ENCODE data around the gene HYAL2. TPM values are rescaled to one million over a fixed set of nuclear protein-coding genes. Genes with fewer than 3 reads are reported as not detected.
"Not testable (repeated sequence)": the region's sequence is repeated elsewhere in the genome, so short reads cannot be mapped to it uniquely, and the experiment has no call there.

Gene HYAL2
- polyA plus RNA-seq, 4 donors, result 58.0 to 72.5 (median 67.3) TPM

DNA sequence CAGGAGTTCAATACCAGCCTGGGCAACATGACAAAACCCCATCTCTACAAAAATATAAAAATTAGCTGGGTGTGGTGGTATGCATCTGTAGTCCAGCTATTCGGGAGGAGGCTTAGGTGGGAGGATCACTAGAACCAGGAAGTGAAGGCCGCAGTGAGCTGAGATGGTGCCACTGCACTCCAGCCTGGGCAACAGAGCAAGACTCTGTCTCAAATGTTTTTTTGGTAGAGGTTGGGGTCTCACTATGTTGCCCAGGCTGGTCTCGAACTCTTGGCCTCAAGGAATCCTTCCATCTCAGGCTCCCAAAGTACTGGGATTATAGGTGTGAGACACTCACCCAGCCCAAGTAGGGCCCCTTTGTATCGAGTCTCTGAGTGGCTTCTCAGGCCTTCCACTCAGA, 28.5 kb downstream of the HYAL2 start:
- DNase-seq (ENCODE audit: low read depth in 4 of 4, low spot score in 3 of 4), result no peak

DNA sequence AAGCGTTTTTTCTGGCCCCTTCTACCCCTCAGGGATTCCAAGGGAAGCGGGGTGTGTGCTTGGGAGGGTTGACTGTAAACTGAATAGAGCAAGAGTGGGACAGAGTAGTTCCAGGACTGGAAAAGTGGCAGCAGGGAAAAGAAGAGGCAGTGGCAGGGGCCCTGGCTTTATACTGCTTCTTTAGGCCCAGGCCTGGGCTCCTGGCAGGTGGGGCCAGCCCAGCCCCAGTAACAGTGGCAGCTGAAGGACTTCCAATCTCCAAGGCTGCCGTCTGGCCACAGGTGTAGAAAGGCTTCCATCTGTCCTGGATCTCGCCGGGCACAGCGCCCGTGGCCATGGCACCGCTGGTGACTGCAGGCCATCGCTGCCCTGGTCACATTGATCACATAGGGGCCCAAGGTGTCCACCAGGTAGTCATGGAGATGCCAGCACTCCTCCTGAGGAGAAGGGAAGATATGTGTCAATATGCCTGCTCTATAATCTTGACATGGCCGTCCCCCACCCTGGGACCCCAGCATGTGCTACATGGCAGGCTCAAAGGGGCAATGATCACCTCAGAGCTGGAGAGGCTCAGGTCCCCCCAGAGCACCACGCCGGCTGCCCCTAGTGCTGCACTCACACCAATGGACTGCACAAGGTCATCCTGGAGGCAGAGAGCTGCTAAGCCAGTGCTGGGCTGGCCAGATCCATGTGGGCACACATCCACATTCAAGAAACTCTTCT, 29.3 kb downstream of the HYAL2 start:
- no peak for DNase-seq (ENCODE audit: low read depth in 4 of 4, low spot score in 3 of 4)

DNA sequence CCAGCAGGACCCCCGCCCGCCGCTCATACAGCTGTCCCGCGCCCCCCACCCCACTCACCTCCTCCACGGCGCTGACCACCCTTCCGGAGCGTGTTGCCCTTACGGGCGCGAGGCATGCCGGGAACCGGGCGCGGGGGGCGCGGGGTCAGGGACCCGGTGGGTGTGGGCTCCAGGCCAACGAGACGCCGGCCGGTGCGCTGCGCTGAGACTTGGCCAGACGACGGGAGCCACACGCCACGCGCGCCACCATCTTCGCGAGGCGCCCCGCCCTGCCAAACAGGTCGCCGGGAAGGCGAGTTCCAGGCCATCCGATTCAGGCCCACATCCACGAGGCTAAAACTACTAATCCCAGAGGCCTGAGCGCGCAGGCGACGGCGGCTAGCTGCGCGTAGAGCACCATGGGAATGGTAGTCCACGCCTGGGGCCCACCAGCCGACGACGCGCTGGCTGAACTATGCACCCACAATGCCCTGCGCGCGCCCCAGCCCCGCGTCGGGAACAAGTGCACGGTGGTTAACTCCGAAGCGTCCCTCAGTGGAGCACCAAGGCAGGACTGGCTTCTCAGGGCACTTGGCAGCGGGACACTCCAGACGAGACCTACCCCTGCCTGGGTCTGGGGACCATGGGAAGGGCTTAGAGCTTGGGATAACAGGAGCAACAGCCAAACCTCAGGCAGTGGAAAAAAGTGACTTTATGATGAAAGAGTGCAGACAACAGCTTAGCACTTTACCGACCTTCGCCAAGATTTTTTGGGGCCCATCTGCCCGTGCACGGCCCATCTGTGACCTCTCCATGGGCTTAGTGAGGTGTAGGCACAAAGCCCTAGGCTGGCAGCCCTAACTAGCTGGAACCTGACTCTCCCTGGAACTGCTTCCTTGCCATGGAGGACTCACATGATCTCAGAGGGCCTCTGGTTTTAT, 30.1 kb downstream of the HYAL2 start, which contains the start of gene IFRD2:
TSS of gene IFRD2 (minus strand) at position 271 of the 920 bp plus-strand sequence. CDS start at position 116, 155 bp downstream.
- DNase-seq (ENCODE audit: low read depth in 4 of 4, low spot score in 3 of 4), result peak; percentile 87 to 95 (median 90)

DNA sequence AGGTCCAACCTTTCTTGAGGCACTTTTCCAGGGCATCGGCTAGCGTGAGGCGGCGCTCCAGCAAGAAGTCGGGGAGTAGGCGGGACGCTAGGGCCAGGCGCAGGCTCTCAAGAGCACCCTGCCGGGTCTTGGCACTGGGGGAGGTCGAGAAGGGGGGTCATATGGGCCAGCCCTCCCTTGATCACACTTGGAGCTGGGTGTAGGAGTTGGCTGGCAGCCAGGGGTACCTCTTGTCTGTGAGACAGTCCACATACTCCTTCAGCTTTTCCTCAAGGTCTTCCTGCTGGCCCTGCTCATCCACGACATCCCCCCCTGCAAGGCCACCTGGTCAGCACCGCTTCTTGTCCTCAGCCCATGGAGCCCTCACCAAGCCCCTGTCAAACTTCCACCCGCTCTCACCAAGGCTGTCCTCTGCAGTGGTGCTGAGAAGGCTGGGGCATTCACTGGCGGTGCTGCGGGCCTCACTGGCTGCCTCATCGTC, 32.3 kb downstream of the HYAL2 start:
- no peak for DNase-seq (ENCODE audit: low read depth in 4 of 4, low spot score in 3 of 4)

DNA sequence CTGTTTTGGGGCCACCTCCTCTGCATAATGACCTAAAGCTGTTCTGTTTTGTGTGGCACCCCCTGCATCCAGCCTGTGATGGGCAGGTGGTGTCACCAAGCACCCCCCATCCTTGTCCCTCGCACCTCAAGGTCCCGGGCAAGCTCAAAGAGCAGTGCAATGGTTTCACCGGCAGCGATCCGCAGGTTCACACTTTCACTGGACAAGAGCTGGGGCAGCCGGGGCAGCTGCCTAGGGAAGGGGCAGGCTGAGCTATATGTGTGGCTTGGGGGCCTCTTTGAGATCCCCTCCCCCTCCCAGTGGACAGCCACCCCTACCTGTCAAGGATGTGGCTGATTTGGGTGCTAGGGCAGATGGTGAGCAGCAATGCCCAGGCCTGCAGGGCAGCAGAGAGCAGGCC, 33.4 kb downstream of the HYAL2 start:
- no peak for DNase-seq (ENCODE audit: low read depth in 4 of 4, low spot score in 3 of 4)

DNA sequence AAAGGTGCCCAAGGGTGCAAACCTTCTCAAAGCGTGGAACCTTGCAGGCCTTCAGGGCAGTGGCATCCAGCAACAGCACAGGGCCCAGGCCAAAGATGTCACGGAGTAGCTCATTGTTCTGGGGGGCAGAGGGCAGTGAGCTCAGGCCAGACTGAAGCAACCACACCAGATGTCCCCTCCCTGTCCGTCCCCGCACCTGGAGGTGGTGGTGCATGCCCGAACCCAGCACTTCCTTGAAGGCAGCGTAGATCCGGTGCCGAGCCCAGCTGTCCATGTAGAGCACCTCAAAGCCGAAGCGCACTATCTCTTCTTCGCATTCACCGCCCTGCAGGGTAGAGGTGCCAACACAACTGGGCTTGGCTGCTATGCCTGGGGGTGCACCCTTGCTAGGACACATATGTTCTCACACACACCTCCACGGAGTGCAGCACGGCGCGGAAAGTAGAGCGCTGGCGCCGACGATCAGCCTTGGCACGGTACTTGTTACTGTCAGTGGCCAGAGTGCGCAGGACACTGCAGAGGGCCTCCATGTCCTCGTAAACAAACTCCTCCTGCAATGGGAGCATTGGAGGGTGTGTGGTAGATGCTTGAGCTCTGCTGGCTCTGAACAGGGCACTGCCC, 34.0 kb downstream of the HYAL2 start:
- no peak for DNase-seq (ENCODE audit: low read depth in 4 of 4, low spot score in 3 of 4)

DNA sequence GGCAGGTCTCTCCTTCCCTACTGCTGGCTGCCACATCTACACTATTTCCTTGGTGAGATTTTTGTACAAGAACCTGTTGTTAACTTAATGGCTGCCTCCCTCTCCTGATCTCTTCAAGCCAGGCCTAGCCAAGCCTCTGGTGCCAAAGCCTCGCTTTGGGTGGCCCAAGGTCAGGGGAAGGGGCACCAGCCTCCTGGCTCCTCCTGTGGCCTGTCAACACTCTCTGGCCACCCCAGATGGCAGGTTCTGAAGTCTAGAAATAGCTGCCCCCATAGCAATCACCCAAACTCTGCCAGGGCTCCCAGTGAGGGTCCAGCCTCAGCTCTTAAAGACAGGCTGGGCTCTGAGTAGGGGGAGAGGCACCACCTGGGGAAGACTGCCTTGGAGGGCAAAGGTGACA, 35.3 kb downstream of the HYAL2 start:
- DNase-seq (ENCODE audit: low read depth in 4 of 4, low spot score in 3 of 4), result no peak

DNA sequence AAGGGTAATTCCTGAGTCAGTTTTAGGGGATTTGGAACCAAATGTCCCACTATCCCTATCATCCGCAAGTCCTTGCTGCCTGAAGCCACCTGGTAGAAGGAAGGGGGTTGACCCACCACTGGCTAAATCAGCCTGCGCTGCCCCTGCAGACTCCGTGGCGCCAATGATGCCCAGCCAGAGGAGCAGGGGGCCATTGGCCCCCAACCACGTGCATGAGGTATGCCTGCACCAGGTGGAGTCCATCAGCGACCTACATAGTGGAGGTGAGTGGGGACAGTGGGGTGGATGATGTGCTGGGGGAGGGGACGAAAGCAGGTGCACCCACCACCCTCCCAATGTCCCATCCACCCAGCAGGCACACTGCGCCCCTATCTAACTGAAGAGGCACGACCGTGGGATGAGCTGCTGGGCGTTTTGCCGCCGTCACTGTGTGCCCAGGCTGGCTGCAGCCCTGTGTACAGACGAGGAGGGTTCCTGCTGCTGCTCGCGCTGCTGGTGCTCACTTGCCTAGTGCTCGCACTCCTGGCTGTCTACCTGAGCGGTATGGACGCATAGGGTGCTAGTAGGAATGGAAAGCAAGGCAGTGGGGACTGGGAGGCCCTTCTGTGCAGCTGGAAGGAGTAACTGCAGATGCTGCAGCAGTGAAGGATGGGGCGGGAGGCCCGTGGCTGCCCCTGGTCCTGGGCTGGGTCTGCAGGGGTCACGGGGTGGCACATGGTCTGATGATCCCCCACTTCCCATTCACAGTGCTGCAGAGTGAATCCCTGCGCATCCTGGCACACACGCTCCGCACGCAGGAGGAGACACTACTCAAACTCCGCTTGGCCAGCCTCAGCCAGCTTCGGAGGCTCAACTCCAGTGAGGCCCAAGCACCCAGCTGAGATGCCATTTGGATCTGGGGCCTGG, 36.0 kb downstream of the HYAL2 start:
- DNase-seq (ENCODE audit: low read depth in 4 of 4, low spot score in 3 of 4), result no peak

DNA sequence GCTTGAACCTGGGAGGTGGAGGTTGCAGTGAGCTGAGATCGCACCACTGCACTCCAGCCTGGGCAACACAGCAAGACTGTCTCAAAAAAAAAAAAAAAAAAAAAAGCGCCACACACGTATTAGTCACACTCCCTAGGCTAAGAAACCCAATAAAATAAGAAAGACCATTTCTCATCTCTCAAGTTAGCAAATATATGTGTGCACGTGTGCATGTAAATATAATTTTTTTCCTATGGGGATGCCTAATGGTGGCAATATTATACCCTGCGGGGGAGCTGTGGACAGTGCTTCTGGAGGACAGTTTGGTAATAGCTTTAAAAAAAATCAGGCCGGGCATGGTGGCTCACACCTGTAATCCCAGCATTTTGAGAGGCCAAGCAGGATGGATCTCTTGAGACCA, 38.4 kb downstream of the HYAL2 start:
- not testable (repeated sequence) for DNase-seq (ENCODE audit: low read depth in 4 of 4, low spot score in 3 of 4)

DNA sequence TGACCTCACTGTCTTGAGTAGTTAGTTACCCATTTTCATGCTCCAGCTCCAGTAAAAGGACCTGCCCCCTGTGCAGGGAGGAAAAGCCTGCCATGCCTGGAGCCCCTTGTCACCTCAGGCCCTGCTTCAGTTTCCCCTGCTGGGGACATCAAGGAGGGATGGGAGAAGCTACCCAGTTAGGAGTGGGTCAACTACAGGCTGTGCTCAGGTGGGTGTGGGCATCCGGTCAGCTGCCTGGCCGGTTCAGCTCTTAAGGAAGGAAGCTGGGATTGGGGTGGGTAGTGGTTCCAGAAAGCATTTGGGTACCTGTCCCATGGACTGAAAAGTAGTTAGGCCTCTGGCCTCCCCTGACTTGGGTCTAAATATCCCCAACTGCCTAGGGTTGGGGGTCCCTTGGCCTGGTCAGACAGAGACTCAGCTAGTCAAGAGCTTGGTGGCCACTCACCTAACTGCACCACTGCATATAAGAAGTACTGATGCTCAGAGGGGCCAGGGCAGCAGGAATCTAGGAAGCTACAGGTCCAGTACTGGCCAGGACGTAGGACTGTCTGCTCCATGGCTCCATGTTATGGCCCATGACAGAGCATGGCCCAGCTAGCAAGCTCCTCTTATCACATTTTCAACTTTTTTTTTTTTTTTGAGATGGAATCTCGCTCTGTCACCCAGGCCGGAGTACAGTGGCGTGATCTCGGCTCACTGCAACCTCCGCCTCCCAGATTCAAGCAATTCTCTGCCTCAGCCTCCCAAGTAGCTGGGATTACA, 43.1 kb downstream of the HYAL2 start:
- DNase-seq (ENCODE audit: low read depth in 4 of 4, low spot score in 3 of 4), result no peak

DNA sequence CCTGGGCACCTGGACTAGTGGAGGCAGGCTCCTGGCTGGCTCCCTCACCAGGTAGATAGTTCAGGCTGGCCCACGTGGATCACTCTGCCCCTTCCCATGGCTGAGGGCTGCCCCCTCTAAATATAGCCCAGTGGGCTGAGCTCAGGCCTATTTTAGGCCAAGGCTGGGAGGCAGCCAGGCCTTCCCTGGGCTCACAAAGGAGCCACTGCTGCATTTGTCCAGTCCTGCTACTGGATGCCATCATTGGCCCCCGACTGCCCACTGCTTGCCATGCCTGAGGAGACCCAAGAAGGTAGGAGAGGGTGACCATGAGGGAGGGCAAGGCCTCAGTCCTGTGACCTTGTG, 43.7 kb downstream of the HYAL2 start, which contains the start of gene LSMEM2:
TSS of gene LSMEM2 (plus strand) at position 208 of the 345 bp plus-strand sequence. CDS start at position 235, 27 bp downstream.
- DNase-seq (ENCODE audit: low read depth in 4 of 4, low spot score in 3 of 4), result no peak

DNA sequence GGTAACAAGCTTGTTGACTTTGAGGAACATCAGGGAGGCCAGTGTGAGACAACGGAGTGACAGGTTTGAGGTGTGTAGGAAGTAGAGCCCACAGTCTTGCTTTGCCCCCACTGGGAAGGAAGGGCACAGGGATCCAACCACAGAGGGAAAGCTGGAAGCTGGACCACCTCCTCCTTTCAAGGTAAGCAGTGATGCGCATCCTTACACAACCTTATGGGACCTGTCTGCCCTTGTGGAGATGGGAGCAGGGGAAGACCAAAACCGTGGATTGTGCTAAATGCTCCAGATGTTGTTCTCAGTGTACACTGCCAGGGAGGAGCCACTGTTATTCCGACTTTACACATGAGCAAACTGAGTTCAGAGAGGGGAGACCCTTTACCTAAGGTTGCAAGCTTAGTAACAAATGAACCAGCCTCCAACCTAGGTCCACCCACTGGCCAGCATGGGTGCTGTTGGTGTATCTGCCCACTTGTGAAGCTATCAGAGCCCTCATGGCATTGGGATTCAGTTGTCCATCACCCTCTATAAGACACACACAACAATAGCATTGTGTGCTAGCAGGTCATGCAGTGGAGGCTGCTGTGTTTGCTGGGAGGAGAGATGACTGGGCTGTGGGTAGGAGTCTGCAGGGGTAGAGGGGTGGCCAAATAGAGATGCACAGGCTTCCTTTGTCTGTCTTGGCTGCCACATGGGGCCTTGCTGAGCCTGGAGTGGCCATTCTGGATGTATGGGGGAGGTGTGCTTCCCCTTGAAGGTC, 44.2 kb downstream of the HYAL2 start:
- DNase-seq (ENCODE audit: low read depth in 4 of 4, low spot score in 3 of 4), result no peak

DNA sequence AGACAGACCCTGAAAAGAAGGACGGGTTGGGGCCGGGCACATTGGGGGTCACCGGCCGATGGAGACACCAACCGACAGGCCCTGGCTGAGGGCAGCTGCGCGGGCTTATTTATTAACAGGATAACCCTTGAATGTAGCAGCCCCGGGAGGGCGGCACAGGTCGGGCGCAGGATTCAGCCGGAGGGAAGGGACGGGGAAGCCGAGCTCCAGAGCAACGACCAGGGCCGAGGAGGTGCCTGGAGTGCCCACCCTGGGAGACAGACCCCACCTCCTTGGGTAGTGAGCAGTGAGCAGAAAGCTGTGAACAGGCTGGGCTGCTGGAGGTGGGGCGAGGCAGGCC, 45.8 kb downstream of the HYAL2 start:
- DNase-seq (ENCODE audit: low read depth in 4 of 4, low spot score in 3 of 4), result no peak

DNA sequence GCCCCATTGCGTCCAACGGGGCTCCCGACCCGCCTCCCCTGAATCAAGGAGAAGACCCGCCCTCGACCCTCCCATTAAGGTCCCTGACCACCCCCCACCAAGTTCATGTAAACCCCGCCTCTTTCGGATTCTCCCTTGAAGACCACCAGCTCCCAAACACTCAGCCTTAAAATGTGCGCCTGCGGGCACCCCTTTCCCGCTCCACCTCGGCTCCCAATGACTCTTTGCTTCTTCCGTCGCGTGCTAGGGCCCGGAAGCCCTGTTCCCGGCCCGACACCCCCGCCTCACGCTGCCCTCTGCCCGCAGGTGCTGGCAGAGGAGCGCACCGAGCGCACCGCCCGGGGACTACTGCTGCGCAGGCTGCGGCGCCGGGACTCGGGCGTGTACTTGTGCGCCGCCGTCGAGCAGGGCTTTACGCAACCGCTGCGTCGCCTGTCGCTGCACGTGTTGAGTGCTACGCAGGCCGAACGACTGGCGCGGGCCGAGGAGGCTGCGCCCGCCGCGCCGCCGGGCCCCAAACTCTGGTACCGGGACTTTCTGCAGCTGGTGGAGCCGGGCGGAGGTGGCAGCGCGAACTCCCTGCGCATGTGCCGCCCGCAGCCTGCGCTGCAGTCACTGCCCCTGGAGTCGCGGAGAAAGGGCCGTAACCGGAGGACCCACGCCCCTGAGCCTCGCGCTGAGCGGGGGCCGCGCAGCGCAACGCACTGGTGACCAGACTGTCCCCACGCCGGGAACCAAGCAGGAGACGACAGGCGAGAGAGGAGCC, 46.4 kb downstream of the HYAL2 start:
- DNase-seq (ENCODE audit: low read depth in 4 of 4, low spot score in 3 of 4), result no peak

DNA sequence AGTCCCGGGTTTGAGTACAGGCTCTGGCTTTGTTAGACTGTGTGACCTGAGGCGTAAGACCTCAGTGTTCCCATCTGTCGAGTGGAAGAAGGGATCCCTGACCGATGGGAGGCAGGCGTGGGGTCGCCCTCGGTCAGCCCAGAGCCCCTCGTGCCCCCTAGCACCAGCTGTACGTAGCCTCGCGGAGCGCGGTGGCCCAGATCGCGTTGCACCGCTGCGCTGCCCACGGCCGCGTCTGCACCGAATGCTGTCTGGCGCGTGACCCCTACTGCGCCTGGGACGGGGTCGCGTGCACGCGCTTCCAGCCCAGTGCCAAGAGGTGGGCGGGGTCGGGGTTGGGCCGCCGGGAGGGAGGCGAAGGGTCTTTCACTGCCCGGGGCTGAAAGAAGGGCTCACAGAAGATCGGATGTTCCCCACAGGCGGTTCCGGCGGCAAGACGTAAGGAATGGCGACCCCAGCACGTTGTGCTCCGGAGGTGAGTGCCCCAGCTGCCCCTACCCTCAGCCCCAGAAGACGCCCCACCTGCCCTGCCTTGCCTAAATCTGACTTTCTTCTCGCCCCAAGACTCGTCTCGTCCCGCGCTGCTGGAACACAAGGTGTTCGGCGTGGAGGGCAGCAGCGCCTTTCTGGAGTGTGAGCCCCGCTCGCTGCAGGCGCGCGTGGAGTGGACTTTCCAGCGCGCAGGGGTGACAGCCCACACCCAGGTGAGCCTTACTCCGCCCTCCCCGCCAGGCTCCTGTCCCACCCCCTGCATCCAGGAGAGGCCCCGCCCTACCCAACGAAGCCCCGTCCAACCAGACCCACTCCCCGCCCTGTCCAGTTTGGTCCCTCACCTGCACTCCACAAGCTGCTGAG, 47.2 kb downstream of the HYAL2 start:
- DNase-seq (ENCODE audit: low read depth in 4 of 4, low spot score in 3 of 4), result no peak

DNA sequence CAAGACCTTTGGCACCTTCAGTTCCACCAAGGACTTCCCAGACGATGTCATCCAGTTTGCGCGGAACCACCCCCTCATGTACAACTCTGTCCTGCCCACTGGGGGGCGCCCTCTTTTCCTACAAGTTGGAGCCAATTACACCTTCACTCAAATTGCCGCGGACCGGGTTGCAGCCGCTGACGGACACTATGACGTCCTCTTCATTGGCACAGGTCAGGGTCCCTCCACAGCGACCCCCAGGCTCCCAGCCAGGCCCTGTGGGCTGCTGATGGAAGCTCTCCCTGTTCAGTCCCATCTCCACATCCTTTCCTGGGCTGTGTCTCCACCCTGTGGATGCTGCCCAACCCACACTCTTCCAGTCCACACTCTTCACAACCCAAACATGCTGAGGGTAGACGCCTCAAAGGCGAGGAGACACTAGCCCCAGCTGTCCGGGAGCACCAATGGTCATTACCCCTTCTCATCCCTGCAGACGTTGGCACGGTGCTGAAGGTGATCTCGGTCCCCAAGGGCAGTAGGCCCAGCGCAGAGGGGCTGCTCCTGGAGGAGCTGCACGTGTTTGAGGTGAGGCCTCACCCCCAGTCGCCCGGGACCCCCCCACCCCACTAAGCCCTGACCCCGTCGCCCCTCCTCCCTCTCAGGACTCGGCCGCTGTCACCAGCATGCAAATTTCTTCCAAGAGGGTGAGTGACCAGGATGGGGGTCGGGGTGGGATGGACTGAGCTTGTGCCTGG, 48.0 kb downstream of the HYAL2 start:
- no peak for DNase-seq (ENCODE audit: low read depth in 4 of 4, low spot score in 3 of 4)

Measured in left renal pelvis (tissue), 4 donors.